ENCODE results near the gene ORC2. TPM values are rescaled to one million over a fixed set of nuclear protein-coding genes. Genes with fewer than 3 reads are reported as not detected.

Gene ORC2
- total RNA-seq, 1 donor from 2014 or later = 24.0 TPM

- H3K27ac Mint-ChIP-seq (ENCODE audit: unreplicated experiment) = no peak overlapping the region
- H3K27me3 Mint-ChIP-seq (ENCODE audit: unreplicated experiment) = no peaks in the 10 kb centered on the region
- H3K4me3 Mint-ChIP-seq (ENCODE audit: unreplicated experiment) = no peak overlapping the region
- peaks cover 6% of the 10 kb centered on the region for H3K4me1 Mint-ChIP-seq (ENCODE audit: unreplicated experiment)
- DNase-seq (ENCODE audit: extremely low spot score, unreplicated experiment) = no peak
- no peak for TF ChIP-seq CTCF (IDR thresholded peaks at IDR 0.05)
- no peaks in the 10 kb centered on the region for H3K9me3 Mint-ChIP-seq (ENCODE audit: unreplicated experiment)
- H3K36me3 Mint-ChIP-seq (ENCODE audit: unreplicated experiment) = peaks cover 30% of the 10 kb centered on the region
These were observed 23.6 kb downstream of the ORC2 start for GRCh38 chr2:200939832-200940231.

DNA sequence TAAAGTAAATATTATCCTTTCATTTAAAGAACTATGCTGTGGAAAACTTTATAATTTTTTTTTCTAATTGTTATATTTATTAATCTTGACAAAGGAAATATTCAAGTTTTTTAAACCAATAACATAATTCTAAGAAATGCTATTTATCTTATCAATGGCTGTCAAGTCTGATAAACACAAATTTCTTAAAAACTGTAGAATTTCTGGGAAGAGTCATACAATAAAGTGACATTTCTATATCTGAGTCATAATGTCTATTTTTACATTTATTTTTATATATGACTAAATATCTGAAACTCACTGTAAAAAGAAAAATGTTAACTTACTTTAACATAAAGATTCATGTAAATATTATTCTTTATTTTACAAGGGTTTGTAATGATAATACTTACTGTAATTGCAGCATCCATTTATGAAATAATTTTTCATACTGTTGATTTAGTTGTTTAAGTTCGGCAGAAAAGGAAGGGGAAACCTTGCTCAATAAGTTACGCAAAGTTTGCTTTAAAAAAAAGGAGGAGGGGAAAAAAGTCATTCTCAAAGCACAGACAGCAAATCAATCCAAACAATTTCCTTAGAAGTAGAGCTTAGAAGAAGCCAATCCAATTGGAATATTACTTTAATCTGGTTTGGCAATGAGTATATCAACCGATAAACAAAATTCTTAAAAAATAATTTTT is 32.4 kb downstream of the ORC2 start:
- TF ChIP-seq CTCF (IDR thresholded peaks at IDR 0.05) = no peak
- Mint-ChIP-seq H3K4me1 (ENCODE audit: unreplicated experiment) (peaks cover 11% of the 10 kb centered on the region), H3K9me3 (ENCODE audit: unreplicated experiment) (no peaks in the 10 kb centered on the region), H3K27ac (ENCODE audit: unreplicated experiment) (peak overlapping the region; percentile 32), H3K4me3 (ENCODE audit: unreplicated experiment) (no peak overlapping the region), H3K27me3 (ENCODE audit: unreplicated experiment) (no peaks in the 10 kb centered on the region), H3K36me3 (ENCODE audit: unreplicated experiment) (peaks cover 30% of the 10 kb centered on the region)
- no peak for DNase-seq (ENCODE audit: extremely low spot score, unreplicated experiment)

GRCh38 chr2:200929334-200930249 is 33.9 kb downstream of the ORC2 start:
- Mint-ChIP-seq H3K36me3 (ENCODE audit: unreplicated experiment) (peaks cover 25% of the 10 kb centered on the region), H3K27ac (ENCODE audit: unreplicated experiment) (peak overlapping the region; percentile 42), H3K4me3 (ENCODE audit: unreplicated experiment) (no peak overlapping the region), H3K4me1 (ENCODE audit: unreplicated experiment) (peaks cover 11% of the 10 kb centered on the region), H3K27me3 (ENCODE audit: unreplicated experiment) (no peaks in the 10 kb centered on the region), H3K9me3 (ENCODE audit: unreplicated experiment) (no peaks in the 10 kb centered on the region)
- TF ChIP-seq CTCF (IDR thresholded peaks at IDR 0.05) = no peak
- no peak for DNase-seq (ENCODE audit: extremely low spot score, unreplicated experiment)

GRCh38 chr2:200922439-200922838 is 41.0 kb downstream of the ORC2 start:
- Mint-ChIP-seq H3K9me3 (ENCODE audit: unreplicated experiment) (no peaks in the 10 kb centered on the region), H3K4me1 (ENCODE audit: unreplicated experiment) (no peaks in the 10 kb centered on the region), H3K4me3 (ENCODE audit: unreplicated experiment) (no peak overlapping the region), H3K27me3 (ENCODE audit: unreplicated experiment) (no peaks in the 10 kb centered on the region), H3K36me3 (ENCODE audit: unreplicated experiment) (peaks cover 32% of the 10 kb centered on the region), H3K27ac (ENCODE audit: unreplicated experiment) (no peak overlapping the region)
- no peak for TF ChIP-seq CTCF (IDR thresholded peaks at IDR 0.05)
- DNase-seq (ENCODE audit: extremely low spot score, unreplicated experiment) = no peak

DNA sequence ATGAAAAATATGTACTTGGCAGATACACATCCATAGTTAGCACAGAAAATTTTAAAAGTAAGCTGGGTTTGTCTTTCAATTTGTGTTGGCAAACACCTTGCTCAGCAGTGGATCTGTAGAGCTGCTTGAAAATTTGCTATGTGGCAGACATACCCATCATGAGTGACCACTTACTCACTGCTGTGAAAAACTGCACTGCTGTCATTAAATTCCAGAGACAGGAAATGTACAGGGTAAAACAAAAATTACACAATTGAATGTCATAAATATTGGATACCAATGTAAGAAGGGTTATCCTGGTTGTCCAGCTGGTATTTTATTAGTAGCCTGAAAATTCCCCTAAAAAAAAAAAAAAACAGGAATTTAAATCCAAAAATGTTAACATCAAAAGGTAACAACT is 49.8 kb downstream of the ORC2 start:
- Mint-ChIP-seq H3K27ac (ENCODE audit: unreplicated experiment) (peak overlapping the region; percentile 3), H3K4me1 (ENCODE audit: unreplicated experiment) (no peaks in the 10 kb centered on the region), H3K36me3 (ENCODE audit: unreplicated experiment) (peaks cover 36% of the 10 kb centered on the region), H3K27me3 (ENCODE audit: unreplicated experiment) (no peaks in the 10 kb centered on the region), H3K4me3 (ENCODE audit: unreplicated experiment) (no peak overlapping the region), H3K9me3 (ENCODE audit: unreplicated experiment) (no peaks in the 10 kb centered on the region)
- no peak for DNase-seq (ENCODE audit: extremely low spot score, unreplicated experiment)
- no peak for TF ChIP-seq CTCF (IDR thresholded peaks at IDR 0.05)

Data from osteocyte (in vitro differentiated cells).